Activated CD8-positive, alpha-beta T cell treated with anti-CD3 and anti-CD28 coated beads for 36 hours (primary cell): ENCODE measurements around the gene NDUFS4. TPM values are rescaled to one million over a fixed set of nuclear protein-coding genes. Genes with fewer than 3 reads are reported as not detected.

Experiments used
- ATAC-seq: fragments of 200-7000 bp; cut with Tn5 transposase; one replicate; pipeline ENCODE4 v1.10.0; 2021; ENCODE audit warnings: mild to moderate bottlenecking, moderate library complexity
- CTCF ChIA-PET: fragments of 350-600 bp; sonication (Branson Sonifier 250); formaldehyde crosslinking; loops from one replicate; lab custom pipeline; 2021; ENCODE audit warnings: antibody characterized with exemption; lab: Charles Lee
- POLR2A ChIA-PET: fragments of 350-600 bp; sonication (Branson Sonifier 250); formaldehyde crosslinking; loops from one replicate; lab custom pipeline; 2021; ENCODE audit warnings: antibody characterized with exemption; lab: Charles Lee
- DNase-seq: peaks from one replicate; pipeline ENCODE4 v3.0.0-alpha.2; 2020
- H3K27ac Mint-ChIP-seq: one replicate; pipeline ENCODE4 v1.8.0; 2021; ENCODE audit warnings: mild to moderate bottlenecking, mixed read lengths
- H3K27me3 Mint-ChIP-seq: one replicate; pipeline ENCODE4 v1.8.0; 2021; ENCODE audit warnings: mixed read lengths
- H3K36me3 Mint-ChIP-seq: one replicate; pipeline ENCODE4 v1.8.0; 2021; ENCODE audit warnings: low read depth, mixed read lengths
- H3K4me1 Mint-ChIP-seq: one replicate; pipeline ENCODE4 v1.8.0; 2021; ENCODE audit warnings: low read depth, mixed read lengths
- H3K4me3 Mint-ChIP-seq: one replicate; pipeline ENCODE4 v1.8.0; 2021; ENCODE audit warnings: mild to moderate bottlenecking, moderate library complexity, mixed read lengths
- H3K9me3 Mint-ChIP-seq: one replicate; pipeline ENCODE4 v1.8.0; 2021; ENCODE audit warnings: mixed read lengths
- intact Hi-C: fragments of 100-400 bp; cut with micrococcal nuclease; formaldehyde crosslinking; loops from one replicate; pipeline ENCODE4 v1.10.0; 2022
- total RNA-seq, 2 experiments: library from RNA; stranded (reverse); gene quantifications; one replicate each; pipeline ENCODE4 v1.2.3, GENCODE V29; 2021
- TF ChIP-seq, protein P1 (sequence below): fragments of 200-600 bp; IDR thresholded peaks from one replicate; pipeline ENCODE4 v1.8.0; 2022; ENCODE audit warnings: antibody characterized with exemption, mild to moderate bottlenecking

NDUFS4 gene
- total RNA-seq, 2 experiments from 2014 or later: 69.2 to 72.0 TPM

DNA sequence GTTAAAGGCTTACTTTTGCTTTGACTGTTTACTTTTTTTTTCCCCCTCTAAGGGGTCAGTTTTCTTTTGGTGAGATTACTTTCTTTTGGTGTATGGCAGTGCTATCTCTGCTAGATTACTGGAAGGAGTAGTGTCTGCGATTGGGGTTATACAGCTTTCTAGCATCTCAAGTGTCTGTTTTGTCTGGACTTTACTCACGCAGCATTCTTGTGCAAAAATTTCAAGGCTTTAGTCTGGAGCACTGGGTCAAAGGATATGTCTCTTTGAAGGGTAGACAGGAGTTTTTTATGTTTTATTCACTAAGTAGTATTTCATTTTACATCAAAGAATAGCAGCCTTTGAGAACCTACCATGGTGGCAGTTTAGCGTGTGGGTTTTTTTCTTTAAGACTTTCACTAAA is 52.6 kb downstream of the NDUFS4 start:
- Mint-ChIP-seq H3K4me1 (peaks cover 25% of the 10 kb centered on the region), H3K36me3 (peaks cover 18% of the 10 kb centered on the region), H3K9me3 (peaks cover 2% of the 10 kb centered on the region), H3K4me3 (no peak overlapping the region), H3K27ac (no peak overlapping the region), H3K27me3 (no peaks in the 10 kb centered on the region)
- no peak for ATAC-seq
- POLR2A ChIA-PET: no interaction called here
- TF ChIP-seq, protein P1, sequence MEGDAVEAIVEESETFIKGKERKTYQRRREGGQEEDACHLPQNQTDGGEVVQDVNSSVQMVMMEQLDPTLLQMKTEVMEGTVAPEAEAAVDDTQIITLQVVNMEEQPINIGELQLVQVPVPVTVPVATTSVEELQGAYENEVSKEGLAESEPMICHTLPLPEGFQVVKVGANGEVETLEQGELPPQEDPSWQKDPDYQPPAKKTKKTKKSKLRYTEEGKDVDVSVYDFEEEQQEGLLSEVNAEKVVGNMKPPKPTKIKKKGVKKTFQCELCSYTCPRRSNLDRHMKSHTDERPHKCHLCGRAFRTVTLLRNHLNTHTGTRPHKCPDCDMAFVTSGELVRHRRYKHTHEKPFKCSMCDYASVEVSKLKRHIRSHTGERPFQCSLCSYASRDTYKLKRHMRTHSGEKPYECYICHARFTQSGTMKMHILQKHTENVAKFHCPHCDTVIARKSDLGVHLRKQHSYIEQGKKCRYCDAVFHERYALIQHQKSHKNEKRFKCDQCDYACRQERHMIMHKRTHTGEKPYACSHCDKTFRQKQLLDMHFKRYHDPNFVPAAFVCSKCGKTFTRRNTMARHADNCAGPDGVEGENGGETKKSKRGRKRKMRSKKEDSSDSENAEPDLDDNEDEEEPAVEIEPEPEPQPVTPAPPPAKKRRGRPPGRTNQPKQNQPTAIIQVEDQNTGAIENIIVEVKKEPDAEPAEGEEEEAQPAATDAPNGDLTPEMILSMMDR: no peak
- intact Hi-C loops: no loop called here
- CTCF ChIA-PET: no interaction called here
- DNase-seq: no peak

GRCh38 chr5:53613536-53613935 is 53.1 kb downstream of the NDUFS4 start:
- ChIA-PET CTCF (no interaction called here), POLR2A (no interaction called here)
- no peaks in the 10 kb centered on the region for H3K27me3 Mint-ChIP-seq
- H3K9me3 Mint-ChIP-seq: peaks cover 2% of the 10 kb centered on the region
- TF ChIP-seq, protein P1: no peak
- no peak for ATAC-seq
- H3K4me1 Mint-ChIP-seq: peaks cover 23% of the 10 kb centered on the region
- peaks cover 14% of the 10 kb centered on the region for H3K36me3 Mint-ChIP-seq
- no peak for DNase-seq
- intact Hi-C loops: no loop called here
- H3K4me3 Mint-ChIP-seq: no peak overlapping the region
- H3K27ac Mint-ChIP-seq: no peak overlapping the region

DNA sequence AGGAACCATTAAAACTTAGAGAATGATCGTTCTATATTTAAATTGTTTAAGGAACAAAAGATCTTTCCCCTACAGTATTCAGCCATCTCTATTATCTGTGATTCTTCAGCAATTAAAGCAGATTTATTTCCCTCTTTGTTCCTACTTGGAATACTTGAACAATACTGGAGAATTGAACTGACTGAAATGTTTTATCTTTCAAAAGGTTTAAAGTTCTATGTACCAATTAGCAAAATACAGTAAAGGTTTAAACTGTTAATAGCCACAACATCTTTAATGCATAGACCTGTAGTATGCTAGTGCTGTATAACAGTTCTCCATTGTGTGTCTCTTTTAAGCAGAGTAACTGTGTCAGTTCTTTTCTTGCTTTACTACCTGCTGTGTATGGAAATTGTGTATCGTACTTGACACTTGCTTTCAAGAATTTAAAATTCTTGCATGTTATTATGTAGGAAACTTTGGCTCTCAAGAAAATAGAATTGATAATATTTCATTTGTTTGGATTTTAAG is 54.0 kb downstream of the NDUFS4 start:
- intact Hi-C loops: no loop called here
- ChIA-PET CTCF (no interaction called here), POLR2A (no interaction called here)
- H3K4me1 Mint-ChIP-seq: peaks cover 15% of the 10 kb centered on the region
- peaks cover 2% of the 10 kb centered on the region for H3K9me3 Mint-ChIP-seq
- ATAC-seq: no peak
- peaks cover 7% of the 10 kb centered on the region for H3K36me3 Mint-ChIP-seq
- H3K4me3 Mint-ChIP-seq: no peak overlapping the region
- no peak overlapping the region for H3K27ac Mint-ChIP-seq
- TF ChIP-seq, protein P1: no peak
- no peak for DNase-seq
- H3K27me3 Mint-ChIP-seq: no peaks in the 10 kb centered on the region

DNA sequence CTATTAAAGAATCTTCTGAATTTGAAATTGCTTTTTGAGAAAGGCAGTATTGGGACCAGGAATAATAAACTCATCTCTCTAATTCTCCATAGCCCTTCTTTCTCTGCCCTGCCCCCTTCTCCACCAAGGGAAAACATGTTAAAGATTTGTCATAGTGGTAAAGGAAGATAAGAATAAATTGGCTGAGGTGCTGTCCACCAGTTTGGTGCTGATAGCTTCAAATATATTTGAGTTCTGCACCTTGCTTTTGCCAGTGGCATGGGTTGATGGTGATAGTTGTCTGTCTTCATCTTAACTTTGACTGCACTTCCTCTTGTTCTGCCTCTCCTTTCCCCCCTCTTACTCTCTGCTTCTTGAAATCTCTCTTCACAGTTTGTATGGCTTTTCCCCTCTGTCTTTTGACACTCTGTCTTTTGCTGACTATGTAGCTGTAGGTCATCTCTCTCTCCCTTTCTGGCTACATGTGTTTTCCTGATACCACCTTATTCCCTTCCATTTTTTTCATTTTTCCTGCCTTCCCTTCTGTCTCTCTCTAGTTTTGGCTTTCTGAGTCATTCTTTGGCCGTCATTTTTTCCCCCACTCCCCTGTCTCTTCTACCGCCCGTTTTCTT is 56.6 kb downstream of the NDUFS4 start:
- H3K4me1 Mint-ChIP-seq: peaks cover 8% of the 10 kb centered on the region
- H3K27ac Mint-ChIP-seq: no peak overlapping the region
- POLR2A ChIA-PET: no interaction called here
- intact Hi-C loops: no loop called here
- peaks cover 12% of the 10 kb centered on the region for H3K36me3 Mint-ChIP-seq
- no peak overlapping the region for H3K4me3 Mint-ChIP-seq
- TF ChIP-seq, protein P1: no peak
- no peak for ATAC-seq
- no peaks in the 10 kb centered on the region for H3K27me3 Mint-ChIP-seq
- peaks cover 7% of the 10 kb centered on the region for H3K9me3 Mint-ChIP-seq
- no peak for DNase-seq
- CTCF ChIA-PET: interaction anchor here (0.9 to 1.1 kb wide), 2 partner anchors 11 to 612 kb away, joined by 3 to 4 read pairs; no protein-coding TSS in a partner anchor

- CTCF ChIA-PET: no interaction called here
- intact Hi-C loops: no loop called here
Measured at GRCh38 chr5:53631251-53631650, 70.8 kb downstream of the NDUFS4 start.

More at GRCh38 chr5:53631251-53631650, 70.8 kb downstream of the NDUFS4 start:
- TF ChIP-seq, protein P1: no peak
- Mint-ChIP-seq H3K4me3 (no peak overlapping the region), H3K9me3 (peaks cover 5% of the 10 kb centered on the region), H3K36me3 (peaks cover 55% of the 10 kb centered on the region), H3K27me3 (no peaks in the 10 kb centered on the region), H3K4me1 (peaks cover 36% of the 10 kb centered on the region), H3K27ac (no peak overlapping the region)
- no peak for ATAC-seq
- DNase-seq: no peak
- POLR2A ChIA-PET: no interaction called here
